H9 (cell line): Measurements from ENCODE around the gene MAD1L1. TPM values are rescaled to one million over a fixed set of nuclear protein-coding genes. Genes with fewer than 3 reads are reported as not detected.

Experiments
- DNase-seq: peaks from one replicate; pipeline ENCODE4 v3.0.0-alpha.2; 2017
- H2AFZ ChIP-seq: one replicate; pipeline ENCODE4 v1.6.1; 2013; ENCODE audit warnings: mild to moderate bottlenecking, low read length, control low read depth, moderate library complexity
- H2AK5ac ChIP-seq: 2 replicates; pipeline ENCODE4 v1.6.1; 2013; ENCODE audit warnings: low read length, control low read depth, mixed read lengths; ENCODE audit not compliant: insufficient read length
- H2BK120ac ChIP-seq: one replicate; pipeline ENCODE4 v1.6.1; 2013; ENCODE audit warnings: low read depth, mild to moderate bottlenecking, low read length, control low read depth, inconsistent platforms; ENCODE audit not compliant: poor library complexity, severe bottlenecking
- H2BK12ac ChIP-seq: 2 replicates; pipeline ENCODE4 v1.6.1; 2013; ENCODE audit warnings: low read length, control low read depth, mixed read lengths, low read depth; ENCODE audit not compliant: insufficient read length
- H2BK15ac ChIP-seq: 2 replicates; pipeline ENCODE4 v1.6.1; 2013; ENCODE audit warnings: low read depth, low read length, control low read depth
- H2BK20ac ChIP-seq: one replicate; pipeline ENCODE4 v1.6.1; 2013; ENCODE audit warnings: low read depth, mild to moderate bottlenecking, low read length, control low read depth, inconsistent platforms; ENCODE audit not compliant: poor library complexity, severe bottlenecking
- H2BK5ac ChIP-seq: 2 replicates; pipeline ENCODE4 v1.6.1; 2013; ENCODE audit warnings: low read length, control low read depth, mixed read lengths; ENCODE audit not compliant: insufficient read length
- H3K14ac ChIP-seq: 2 replicates; pipeline ENCODE4 v1.6.1; 2013; ENCODE audit warnings: low read length, control low read depth; ENCODE audit not compliant: insufficient read depth
- H3K18ac ChIP-seq: 2 replicates; pipeline ENCODE4 v1.6.1; 2013; ENCODE audit warnings: low read depth, mild to moderate bottlenecking, mixed read lengths, low read length, control low read depth; ENCODE audit not compliant: insufficient read length
- H3K23ac ChIP-seq: 2 replicates; pipeline ENCODE4 v1.6.1; 2013; ENCODE audit warnings: low read length, control low read depth, mixed read lengths, low read depth; ENCODE audit not compliant: insufficient read length
- H3K23me2 ChIP-seq: 2 replicates; pipeline ENCODE4 v1.6.1; 2013; ENCODE audit warnings: low read depth, mild to moderate bottlenecking, mixed read lengths, low read length, control low read depth; ENCODE audit not compliant: insufficient read length, poor library complexity, severe bottlenecking
- H3K27ac ChIP-seq: 2 replicates; pipeline ENCODE4 v1.5.1; 2013; ENCODE audit warnings: low read length, control low read depth, mixed read lengths, low read depth; ENCODE audit not compliant: insufficient read length
- H3K27me3 ChIP-seq: 2 replicates; pipeline ENCODE4 v1.6.1; 2013; ENCODE audit warnings: low read length, control low read depth, inconsistent platforms; ENCODE audit not compliant: insufficient read depth
- H3K4ac ChIP-seq: 2 replicates; pipeline ENCODE4 v1.6.1; 2013; ENCODE audit warnings: low read depth, mild to moderate bottlenecking, control low read depth, inconsistent platforms, low read length, moderate library complexity
- H3K4me1 ChIP-seq: 2 replicates; pipeline ENCODE4 v1.6.1; 2013; ENCODE audit warnings: low read length, control low read depth, inconsistent platforms; ENCODE audit not compliant: insufficient read depth
- H3K4me2 ChIP-seq: 2 replicates; pipeline ENCODE4 v1.6.1; 2013; ENCODE audit warnings: low read length, control low read depth, mixed read lengths; ENCODE audit not compliant: insufficient read length, insufficient read depth
- H3K56ac ChIP-seq: 2 replicates; pipeline ENCODE4 v1.6.1; 2013; ENCODE audit warnings: low read depth, mild to moderate bottlenecking, mixed read lengths, low read length, control low read depth; ENCODE audit not compliant: insufficient read length
- H3K79me1 ChIP-seq: 2 replicates; pipeline ENCODE4 v1.6.1; 2013; ENCODE audit warnings: low read depth, mild to moderate bottlenecking, moderate library complexity, low read length, control low read depth, inconsistent platforms; ENCODE audit not compliant: insufficient read depth, poor library complexity, severe bottlenecking
- H3K79me2 ChIP-seq: 2 replicates; pipeline ENCODE4 v1.6.1; 2013; ENCODE audit warnings: low read length, control low read depth, inconsistent platforms; ENCODE audit not compliant: insufficient read depth
- H3K9ac ChIP-seq: 2 replicates; pipeline ENCODE4 v1.6.1; 2013; ENCODE audit warnings: low read length, control low read depth, mixed read lengths; ENCODE audit not compliant: insufficient read length; ENCODE audit errors: extremely low read depth
- H3K9me3 ChIP-seq: one replicate; pipeline ENCODE4 v1.6.1; 2013; ENCODE audit warnings: low read depth, low read length, inconsistent platforms; ENCODE audit not compliant: control insufficient read depth
- H3T11ph ChIP-seq: one replicate; pipeline ENCODE4 v1.6.1; 2013; ENCODE audit warnings: mild to moderate bottlenecking, low read length, control low read depth, inconsistent platforms
- H4K20me1 ChIP-seq: one replicate; pipeline ENCODE4 v1.6.1; 2013; ENCODE audit not compliant: control insufficient read depth, insufficient read length, insufficient read depth
- H4K5ac ChIP-seq: 2 replicates; pipeline ENCODE4 v1.6.1; 2013; ENCODE audit warnings: low read depth, mild to moderate bottlenecking, mixed read lengths, low read length, control low read depth; ENCODE audit not compliant: insufficient read length
- H4K8ac ChIP-seq: replicated peaks from 2 replicates; pipeline ENCODE4 v1.6.1; 2013; ENCODE audit warnings: low read length, control low read depth, mixed read lengths, low read depth; ENCODE audit not compliant: insufficient read length
- H4K91ac ChIP-seq: 2 replicates; pipeline ENCODE4 v1.6.1; 2013; ENCODE audit warnings: low read depth, mild to moderate bottlenecking, moderate library complexity, mixed read lengths, low read length, control low read depth; ENCODE audit not compliant: insufficient read length
- H3K27ac Mint-ChIP-seq, 3 experiments: 2 replicates in 2 of 3; 3 replicates in 1 of 3; pipeline ENCODE4 v1.8.0; 2020 to 2021; ENCODE audit warnings: mixed read lengths in 3 of 3, mild to moderate bottlenecking in 1 of 3, moderate library complexity in 1 of 3
- H3K27me3 Mint-ChIP-seq: 2 replicates; pipeline ENCODE4 v1.8.0; 2021; ENCODE audit warnings: low read depth, mild to moderate bottlenecking, moderate library complexity, mixed read lengths
- H3K36me3 Mint-ChIP-seq, 3 experiments: 2 replicates in 2 of 3; 3 replicates in 1 of 3; pipeline ENCODE4 v1.8.0; 2020 to 2021; ENCODE audit warnings: low read depth in 3 of 3, mixed read lengths in 3 of 3; ENCODE audit not compliant: insufficient read depth in 1 of 3
- H3K4me1 Mint-ChIP-seq, 2 experiments: 2 replicates each; pipeline ENCODE4 v1.8.0; 2020; ENCODE audit warnings: mixed read lengths in 2 of 2
- H3K4me3 Mint-ChIP-seq, 2 experiments: 2 replicates in 1 of 2; 3 replicates in 1 of 2; pipeline ENCODE4 v1.8.0; 2020 to 2021; ENCODE audit warnings: mild to moderate bottlenecking in 2 of 2, mixed read lengths in 2 of 2, moderate library complexity in 1 of 2
- H3K9me3 Mint-ChIP-seq, 2 experiments: 2 replicates in 1 of 2; 3 replicates in 1 of 2; pipeline ENCODE4 v1.8.0; 2020; ENCODE audit warnings: mild to moderate bottlenecking in 2 of 2, mixed read lengths in 2 of 2, moderate library complexity in 1 of 2
- WGBS: extraction: QIAGEN DNeasy Blood & Tissue Kit; methylation state at CpG from one replicate; pipeline ENCODE4 v1.1.7; 2013; ENCODE audit warnings: missing lambda C conversion rate, low lambda C conversion rate, mixed read lengths; ENCODE audit not compliant: insufficient read length; ENCODE audit errors: extremely low coverage; 5-methylcytosine and 5-hydroxymethylcytosine counted together
- total RNA-seq: library from RNA; stranded (reverse); gene quantifications from 2 replicates; pipeline ENCODE4 v1.2.1, GENCODE V29; 2021
- TF ChIP-seq, protein P1 (sequence below): fragments of 200-600 bp; sonication (generic); conservative IDR thresholded peaks from 3 replicates; pipeline ENCODE4 v1.8.0; 2021; ENCODE audit warnings: antibody characterized with exemption, mild to moderate bottlenecking

MAD1L1 gene
- total RNA-seq, 1 experiment from 2014 or later, result 39.0 TPM

DNA sequence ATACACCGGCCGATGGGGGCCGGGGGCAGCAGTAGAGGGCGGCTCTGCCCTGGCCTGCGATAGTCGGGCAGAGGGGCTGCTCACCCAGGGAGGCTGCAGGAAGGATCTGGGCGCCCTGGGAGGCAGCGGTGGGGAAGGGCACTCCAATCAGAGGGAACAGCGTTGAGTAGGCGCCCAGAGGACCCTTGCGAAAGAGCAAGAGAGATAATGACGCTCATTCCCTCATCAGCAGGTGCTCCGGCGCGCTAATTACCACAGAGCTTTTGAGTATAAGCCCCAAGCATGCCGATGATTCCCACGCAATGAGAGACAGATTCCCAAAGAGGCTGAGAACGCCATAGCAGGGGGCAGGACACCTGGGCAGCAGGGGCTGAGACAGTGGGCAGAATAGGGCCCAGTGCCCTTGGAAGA is 215.3 kb downstream of the MAD1L1 start:
- no peaks in the 10 kb centered on the region for H3K9me3 Mint-ChIP-seq

More for the DNA sequence above, 215.3 kb downstream of the MAD1L1 start:
- Histone ChIP-seq H2BK120ac (no peak overlapping the region), H3K18ac (no peak overlapping the region), H2AK5ac (no peak overlapping the region), H3K27me3 (no peaks in the 10 kb centered on the region), H4K20me1 (no peaks in the 10 kb centered on the region), H3K23me2 (peaks cover 4% of the 10 kb centered on the region), H2BK15ac (no peak overlapping the region), H3K4me2 (no peak overlapping the region), H3K79me1 (no peaks in the 10 kb centered on the region), H3K56ac (no peak overlapping the region), H3K23ac (no peak overlapping the region), H4K8ac (no peak overlapping the region), H3K79me2 (no peaks in the 10 kb centered on the region; the same call in 1 of the 2 replicates), H3T11ph (no peak overlapping the region), H3K27ac (no peak overlapping the region), H3K9ac (no peak overlapping the region), H4K91ac (no peak overlapping the region), H3K4me1 (no peaks in the 10 kb centered on the region), H2AFZ (no peak overlapping the region), H2BK20ac (no peak overlapping the region), H4K5ac (no peak overlapping the region), H3K4ac (no peak overlapping the region), H2BK5ac (no peak overlapping the region), H3K9me3 (no peaks in the 10 kb centered on the region), H3K14ac (no peak overlapping the region), H2BK12ac (no peak overlapping the region)
- TF ChIP-seq, protein P1, sequence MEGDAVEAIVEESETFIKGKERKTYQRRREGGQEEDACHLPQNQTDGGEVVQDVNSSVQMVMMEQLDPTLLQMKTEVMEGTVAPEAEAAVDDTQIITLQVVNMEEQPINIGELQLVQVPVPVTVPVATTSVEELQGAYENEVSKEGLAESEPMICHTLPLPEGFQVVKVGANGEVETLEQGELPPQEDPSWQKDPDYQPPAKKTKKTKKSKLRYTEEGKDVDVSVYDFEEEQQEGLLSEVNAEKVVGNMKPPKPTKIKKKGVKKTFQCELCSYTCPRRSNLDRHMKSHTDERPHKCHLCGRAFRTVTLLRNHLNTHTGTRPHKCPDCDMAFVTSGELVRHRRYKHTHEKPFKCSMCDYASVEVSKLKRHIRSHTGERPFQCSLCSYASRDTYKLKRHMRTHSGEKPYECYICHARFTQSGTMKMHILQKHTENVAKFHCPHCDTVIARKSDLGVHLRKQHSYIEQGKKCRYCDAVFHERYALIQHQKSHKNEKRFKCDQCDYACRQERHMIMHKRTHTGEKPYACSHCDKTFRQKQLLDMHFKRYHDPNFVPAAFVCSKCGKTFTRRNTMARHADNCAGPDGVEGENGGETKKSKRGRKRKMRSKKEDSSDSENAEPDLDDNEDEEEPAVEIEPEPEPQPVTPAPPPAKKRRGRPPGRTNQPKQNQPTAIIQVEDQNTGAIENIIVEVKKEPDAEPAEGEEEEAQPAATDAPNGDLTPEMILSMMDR, result no peak
- H3K27me3 Mint-ChIP-seq, result no peaks in the 10 kb centered on the region; the same call in 1 of the 2 replicates
- DNase-seq, result no peak
- peaks cover 5 to 12% (median 9%) of the 10 kb centered on the region in 3 experiments; a peak in 4 of 7 replicates for H3K36me3 Mint-ChIP-seq
- no CpG with 5 or more reads among the region's 18 CpGs for WGBS
- H3K4me1 Mint-ChIP-seq, result peaks cover 5 to 11% of the 10 kb centered on the region in 2 experiments; a peak in 3 of 4 replicates
- no peak overlapping the region for H3K4me3 Mint-ChIP-seq
- peak overlapping the region; percentile 45 to 93 (median 93); a peak in 6 of 7 replicates for H3K27ac Mint-ChIP-seq
